ENCODE data around the gene FAM174B.

- TF ChIP-seq POLR2AphosphoS5 (IDR thresholded peaks at IDR 0.05) = no peak
- TF ChIP-seq CTCF (IDR thresholded peaks at IDR 0.05) = no peak
Observed at GRCh38 chr15:92611150-92611549, 44.4 kb downstream of the FAM174B start.

All from prostate gland (tissue), 2 donors.